Renal cortex interstitium (tissue), 15 donors: ENCODE measurements around the gene RSBN1. TPM values are rescaled to one million over a fixed set of nuclear protein-coding genes. Genes with fewer than 3 reads are reported as not detected.
A peak's percentile ranks its signal among the peaks of the same experiment; 100 is the strongest.
"Not testable (repeated sequence)": the region's sequence is repeated elsewhere in the genome, so short reads cannot be mapped to it uniquely, and the experiment has no call there.

Source experiments
- DNase-seq, 11 donors: peaks; one replicate each; pipeline ENCODE4 v3.0.0-alpha.2; 2013; ENCODE audit warnings: low read depth in 9 of 11, low spot score in 4 of 11; ENCODE audit errors: extremely low read depth in 1 of 11
- long read RNA-seq, 16 experiments: transcript quantifications; one replicate each; lab custom pipeline, GENCODE V29; 2026
- polyA plus RNA-seq, 3 donors: library from polyadenylated mRNA; unstranded; fragments of 120-200 nt; gene quantifications; one replicate each; pipeline ENCODE4 v1.2.1, GENCODE V29; 2013; ENCODE audit not compliant: insufficient read length in 3 of 3

The RSBN1 gene
- 10 to 100 TPM; 25.4 to 28.1 (median 26.4) TPM for polyA plus RNA-seq
- long read RNA-seq, donor 1, full-length matches to known transcripts: 2 of 8 reads
- long read RNA-seq, donor 1, partial matches to known transcripts: 6 of 8 reads
- long read RNA-seq, donor 1, other reads (novel, unspliced or antisense): 0 of 8 reads
- long read RNA-seq, donor 2, full-length matches to known transcripts: 5 of 14 reads
- long read RNA-seq, donor 2, partial matches to known transcripts: 9 of 14 reads
- long read RNA-seq, donor 2, other reads (novel, unspliced or antisense): 0 of 14 reads
- long read RNA-seq, donor 3, full-length matches to known transcripts: 3 of 20 reads
- long read RNA-seq, donor 3, partial matches to known transcripts: 17 of 20 reads
- long read RNA-seq, donor 3, other reads (novel, unspliced or antisense): 0 of 20 reads
- long read RNA-seq, donor 4, full-length matches to known transcripts: 3 of 13 reads
- long read RNA-seq, donor 4, partial matches to known transcripts: 10 of 13 reads
- long read RNA-seq, donor 4, other reads (novel, unspliced or antisense): 0 of 13 reads
- long read RNA-seq, donor 5: 0 reads
- long read RNA-seq, donor 6, full-length matches to known transcripts: 8 of 28 reads
- long read RNA-seq, donor 6, partial matches to known transcripts: 20 of 28 reads
- long read RNA-seq, donor 6, other reads (novel, unspliced or antisense): 0 of 28 reads
- long read RNA-seq, donor 7, full-length matches to known transcripts: 2 of 14 reads
- long read RNA-seq, donor 7, partial matches to known transcripts: 12 of 14 reads
- long read RNA-seq, donor 7, other reads (novel, unspliced or antisense): 0 of 14 reads
- long read RNA-seq, donor 8, full-length matches to known transcripts: 8 of 27 reads
- long read RNA-seq, donor 8, partial matches to known transcripts: 19 of 27 reads
- long read RNA-seq, donor 8, other reads (novel, unspliced or antisense): 0 of 27 reads
- long read RNA-seq, donor 9, full-length matches to known transcripts: 3 of 20 reads
- long read RNA-seq, donor 9, partial matches to known transcripts: 17 of 20 reads
- long read RNA-seq, donor 9, other reads (novel, unspliced or antisense): 0 of 20 reads
- long read RNA-seq, donor 10, full-length matches to known transcripts: 3 of 18 reads
- long read RNA-seq, donor 10, partial matches to known transcripts: 15 of 18 reads
- long read RNA-seq, donor 10, other reads (novel, unspliced or antisense): 0 of 18 reads
- long read RNA-seq, donor 11, full-length matches to known transcripts: 4 of 20 reads
- long read RNA-seq, donor 11, partial matches to known transcripts: 16 of 20 reads
- long read RNA-seq, donor 11, other reads (novel, unspliced or antisense): 0 of 20 reads
- long read RNA-seq, donor 12, full-length matches to known transcripts: 2 of 2 reads
- long read RNA-seq, donor 12, partial matches to known transcripts: 0 of 2 reads
- long read RNA-seq, donor 12, other reads (novel, unspliced or antisense): 0 of 2 reads
- long read RNA-seq, donor 13, full-length matches to known transcripts: 2 of 38 reads
- long read RNA-seq, donor 13, partial matches to known transcripts: 36 of 38 reads
- long read RNA-seq, donor 13, other reads (novel, unspliced or antisense): 0 of 38 reads
- long read RNA-seq, donor 14, full-length matches to known transcripts: 3 of 9 reads
- long read RNA-seq, donor 14, partial matches to known transcripts: 6 of 9 reads
- long read RNA-seq, donor 14, other reads (novel, unspliced or antisense): 0 of 9 reads
- long read RNA-seq, donor 15, full-length matches to known transcripts: 3 of 11 reads
- long read RNA-seq, donor 15, partial matches to known transcripts: 8 of 11 reads
- long read RNA-seq, donor 15, other reads (novel, unspliced or antisense): 0 of 11 reads
- long read RNA-seq, donor 16, full-length matches to known transcripts: 13 of 61 reads
- long read RNA-seq, donor 16, partial matches to known transcripts: 48 of 61 reads
- long read RNA-seq, donor 16, other reads (novel, unspliced or antisense): 0 of 61 reads

DNA sequence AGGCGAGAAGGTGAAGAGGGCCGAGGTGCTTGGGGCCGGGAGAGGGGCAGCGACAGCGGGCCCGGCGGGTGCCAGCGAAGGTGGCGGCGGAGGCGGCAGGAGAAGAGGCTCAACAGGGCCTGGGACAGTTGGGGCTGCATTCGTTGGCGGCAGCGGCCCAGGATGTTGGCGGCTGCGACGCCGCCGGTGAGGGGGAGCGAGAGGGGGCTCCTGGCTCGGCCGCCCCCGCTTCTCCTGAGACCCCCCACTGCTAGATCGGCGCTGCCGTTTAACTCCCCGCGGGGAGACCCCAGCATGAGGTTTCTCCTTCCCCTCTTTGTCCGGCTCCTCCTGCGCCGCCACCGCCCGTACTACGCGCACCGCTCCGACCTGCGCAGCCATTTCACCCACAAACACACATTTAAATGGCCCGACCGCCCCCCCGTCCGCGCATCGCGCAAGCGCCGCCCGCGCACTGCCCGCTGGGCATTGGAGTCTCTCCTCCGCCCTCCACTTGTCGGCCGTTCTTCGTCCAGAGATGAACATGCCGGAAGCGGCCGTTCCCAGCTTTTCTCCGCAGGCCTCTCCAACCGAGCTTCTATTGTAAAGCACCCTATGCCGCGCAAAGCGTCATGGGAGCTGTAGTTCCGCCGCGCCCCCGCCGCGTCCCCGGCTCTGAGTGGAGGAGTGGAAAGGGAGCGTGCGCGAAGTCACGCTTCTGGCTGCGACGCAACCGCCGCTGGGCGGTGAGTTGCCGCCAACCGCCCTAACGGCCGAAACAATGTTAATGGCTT is at the start of gene RSBN1:
Gene RSBN1, minus strand, starts transcription at position 589 of the 773 bp plus-strand sequence. Its CDS starts 64 bp downstream, at position 525.
- DNase-seq: peak; percentile 93 to 99 (median 98)

DNA sequence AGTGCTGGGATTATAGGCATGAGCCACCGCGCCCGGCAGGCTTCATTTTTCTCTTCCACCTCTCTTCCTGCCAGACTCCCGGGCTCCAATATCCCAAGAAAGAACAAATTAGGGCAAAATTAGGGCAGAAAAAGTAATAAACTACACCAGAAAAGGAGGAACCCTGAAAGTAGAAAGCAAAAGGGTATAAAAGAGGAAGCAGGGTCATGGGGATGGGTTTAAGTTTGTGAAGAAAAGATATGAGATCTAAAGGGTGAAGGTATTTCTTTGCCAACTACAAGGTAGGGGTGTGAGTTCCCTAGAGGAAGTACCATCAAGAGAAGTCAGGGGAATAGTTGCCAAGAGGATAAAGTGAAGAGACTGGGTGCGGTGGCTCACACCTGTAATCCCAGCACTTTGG is 49.4 kb upstream of the RSBN1 start:
- no peak for DNase-seq

DNA sequence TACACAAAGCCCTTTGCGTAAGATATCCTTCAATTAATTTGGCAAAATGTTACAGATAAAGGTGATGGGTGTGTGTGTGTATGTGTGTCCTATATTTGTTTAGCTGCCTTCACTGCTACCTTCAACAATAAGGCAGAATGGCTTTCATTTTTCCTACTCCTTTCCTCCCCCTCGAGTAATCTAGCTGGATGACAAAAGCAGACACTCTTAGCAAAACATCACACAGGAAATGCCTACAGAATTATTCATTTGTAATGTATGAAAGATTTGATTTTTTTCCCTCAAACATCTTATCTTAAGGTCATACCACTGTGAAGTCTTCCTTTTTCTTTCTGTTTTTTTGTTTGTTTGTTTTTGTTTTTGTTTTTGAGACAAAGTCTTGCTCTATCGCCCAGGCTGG is 48.6 kb upstream of the RSBN1 start:
- DNase-seq: no peak

GRCh38 chr1:113859478-113860175 is 47.4 kb upstream of the RSBN1 start:
- DNase-seq: no peak

- DNase-seq: no peak
Measured at GRCh38 chr1:113858982-113859381, 46.7 kb upstream of the RSBN1 start.

GRCh38 chr1:113858418-113858817 is 46.1 kb upstream of the RSBN1 start:
- DNase-seq: no peak

GRCh38 chr1:113857776-113858175 is 45.5 kb upstream of the RSBN1 start:
- no peak for DNase-seq

- DNase-seq: no peak
Measured at GRCh38 chr1:113856401-113856790, 44.1 kb upstream of the RSBN1 start.

GRCh38 chr1:113855630-113856400 is 43.5 kb upstream of the RSBN1 start:
- no peak for DNase-seq

DNA sequence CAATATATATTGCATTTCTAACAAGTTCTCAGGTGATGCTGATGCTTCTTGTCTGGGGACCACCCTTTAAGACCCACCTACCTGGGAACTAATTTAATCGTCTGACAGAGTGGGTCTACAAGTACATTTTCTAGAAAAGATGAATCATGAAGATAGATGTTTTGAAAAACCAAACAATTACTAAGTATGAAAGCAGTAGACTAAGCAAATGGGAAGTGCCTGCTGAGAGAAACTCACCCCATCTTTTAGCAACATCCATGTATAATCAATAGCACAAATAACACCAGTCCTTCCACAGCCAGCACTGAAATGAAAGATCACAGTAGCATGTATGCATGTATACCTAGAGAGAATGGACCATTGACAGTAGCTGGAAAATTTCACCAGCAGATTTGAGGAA is 42.0 kb upstream of the RSBN1 start:
- DNase-seq: no peak

- DNase-seq: not testable (repeated sequence)
Measured at GRCh38 chr1:113852694-113853093, 40.4 kb upstream of the RSBN1 start.

DNA sequence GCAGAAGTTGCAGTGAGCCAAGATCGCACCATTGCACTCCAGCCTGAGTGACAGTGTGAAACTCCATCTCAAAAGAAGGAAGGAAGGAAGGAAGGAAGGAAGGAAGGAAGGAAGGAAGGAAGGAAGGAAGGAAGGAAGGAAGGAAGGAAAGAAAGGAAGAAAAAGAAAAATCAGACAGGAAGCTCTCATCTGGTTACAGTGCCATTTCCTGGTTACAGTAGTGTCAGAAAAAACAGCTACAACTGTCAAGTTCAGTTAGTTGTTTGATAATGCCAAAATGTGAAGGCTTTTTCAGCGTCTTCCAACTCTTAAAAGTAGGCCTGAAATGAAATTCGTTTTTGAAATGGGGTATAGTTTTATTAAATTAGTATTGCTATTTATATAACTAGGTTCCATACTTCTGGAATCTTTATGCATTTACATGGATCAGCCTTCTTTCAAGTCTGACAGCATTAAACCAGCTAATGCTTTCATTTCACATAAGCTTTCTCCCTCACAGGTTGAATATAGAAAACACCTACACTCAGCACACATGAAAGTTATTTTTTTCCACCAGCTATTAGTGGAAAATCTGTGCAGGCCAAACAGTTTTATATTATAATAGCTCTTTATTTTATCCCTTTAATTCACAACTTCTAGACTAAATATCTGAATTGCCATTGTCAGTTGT is 38.0 kb upstream of the RSBN1 start:
- DNase-seq: no peak

GRCh38 chr1:113849072-113849471 is 36.8 kb upstream of the RSBN1 start:
- DNase-seq: no peak

DNA sequence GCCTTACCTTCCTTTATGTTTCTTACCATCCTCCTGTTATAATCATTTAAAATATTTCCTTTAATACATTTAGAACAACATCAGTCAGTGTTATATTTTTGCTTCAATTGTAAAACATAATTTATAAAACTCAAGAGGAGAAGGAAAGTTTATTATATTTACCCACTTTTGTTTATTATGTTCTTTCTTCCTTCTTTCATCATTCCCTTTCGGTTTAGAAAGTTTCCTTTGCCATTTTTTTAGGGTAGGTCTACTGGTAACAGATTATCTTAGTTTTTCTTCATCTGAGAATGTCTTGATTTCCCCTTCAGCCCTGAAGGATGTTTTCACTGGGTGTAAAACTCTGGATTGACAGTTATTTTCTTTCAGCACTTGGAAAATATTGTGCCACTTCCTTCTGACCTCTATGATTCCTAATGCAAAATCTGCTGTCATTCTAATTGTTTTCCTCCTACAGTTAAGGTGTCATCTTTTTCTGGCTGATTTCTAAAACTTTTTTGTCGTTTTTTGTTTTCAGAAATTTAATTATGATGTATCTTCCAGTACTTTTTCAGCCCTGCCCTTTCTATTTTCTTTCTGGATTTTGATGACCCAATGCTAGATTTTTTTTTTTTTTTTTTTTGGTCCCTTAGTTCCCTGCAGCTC is 34.2 kb upstream of the RSBN1 start:
- no peak for DNase-seq

- DNase-seq: no peak
Measured at GRCh38 chr1:113836534-113836933, 24.3 kb upstream of the RSBN1 start.
